Natural killer cell (primary cell): ENCODE measurements around the gene MORC1. TPM values are rescaled to one million over a fixed set of nuclear protein-coding genes. Genes with fewer than 3 reads are reported as not detected.

Experiments
- ATAC-seq, 3 donors: fragments of 150-1000 bp in 2 of 3; fragments of 200-7000 bp in 1 of 3; cut with Tn5 transposase; 1 replicate in 1 of 3; 2 replicates in 2 of 3; pipeline ENCODE4 v1.10.0; 2021; ENCODE audit warnings: mild to moderate bottlenecking in 2 of 3, moderate library complexity in 2 of 3
- DNase-seq, 2 donors: peaks; one replicate each; pipeline versions ENCODE4 v3.0.0 to v3.0.0-alpha.2; 2013 to 2021; ENCODE audit warnings: mixed read lengths in 1 of 2
- H3K27ac ChIP-seq: one replicate; pipeline ENCODE4 v1.5.1; 2013; ENCODE audit warnings: mild to moderate bottlenecking, low read length
- H3K27me3 ChIP-seq: one replicate; pipeline ENCODE4 v1.6.1; 2013; ENCODE audit warnings: low read length; ENCODE audit not compliant: control insufficient read depth, insufficient read depth
- H3K36me3 ChIP-seq: one replicate; pipeline ENCODE4 v1.6.1; 2013; ENCODE audit warnings: low read length; ENCODE audit not compliant: control insufficient read depth, insufficient read depth
- H3K4me1 ChIP-seq: one replicate; pipeline ENCODE4 v1.6.1; 2013; ENCODE audit warnings: low read length; ENCODE audit not compliant: control insufficient read depth, insufficient read depth
- H3K4me3 ChIP-seq: one replicate; pipeline ENCODE4 v1.5.1; 2013; ENCODE audit warnings: low read length
- H3K9me3 ChIP-seq: one replicate; pipeline ENCODE4 v1.6.1; 2013; ENCODE audit warnings: low read length; ENCODE audit not compliant: control insufficient read depth, insufficient read depth
- H3K27ac Mint-ChIP-seq, 2 donors: one replicate each; pipeline ENCODE4 v1.8.0; 2022; ENCODE audit warnings: mild to moderate bottlenecking in 2 of 2, mixed read lengths in 2 of 2, moderate library complexity in 1 of 2
- H3K27me3 Mint-ChIP-seq, 2 donors: one replicate each; pipeline ENCODE4 v1.8.0; 2022; ENCODE audit warnings: low read depth in 2 of 2, mixed read lengths in 2 of 2
- H3K36me3 Mint-ChIP-seq: one replicate; pipeline ENCODE4 v1.8.0; 2022; ENCODE audit warnings: mixed read lengths
- H3K4me1 Mint-ChIP-seq, 2 donors: one replicate each; pipeline ENCODE4 v1.8.0; 2022; ENCODE audit warnings: mixed read lengths in 2 of 2
- H3K4me3 Mint-ChIP-seq: one replicate; pipeline ENCODE4 v1.8.0; 2022; ENCODE audit warnings: mild to moderate bottlenecking, moderate library complexity, mixed read lengths
- H3K9me3 Mint-ChIP-seq, 2 donors: one replicate each; pipeline ENCODE4 v1.8.0; 2022; ENCODE audit warnings: mixed read lengths in 2 of 2
- WGBS: methylation state at CpG from one replicate; pipeline ENCODE4 v1.1.7; 2013; ENCODE audit warnings: missing lambda C conversion rate; ENCODE audit not compliant: insufficient coverage; 5-methylcytosine and 5-hydroxymethylcytosine counted together
- intact Hi-C: fragments of 100-400 bp; cut with micrococcal nuclease; formaldehyde crosslinking; loops from one replicate; pipeline ENCODE4 v1.14.2; 2022
- total RNA-seq, 4 donors: library from RNA; stranded (reverse); fragments of 120-200 nt in 1 of 4; gene quantifications; one replicate each; pipeline versions ENCODE4 v1.2.3 to v1.2.4, GENCODE V29; 2013 to 2022
- TF ChIP-seq, protein P1 (sequence below): fragments of 200-600 bp; IDR thresholded peaks from one replicate; pipeline ENCODE4 v1.8.0; 2022; ENCODE audit warnings: antibody characterized with exemption

The MORC1 gene
- total RNA-seq, 3 donors from 2014 or later (not counting 1 experiment from before 2014, with no cell fraction given): 0.12 TPM; not detected in 2

GRCh38 chr3:108970561-108970960, 147.4 kb downstream of the MORC1 start:
- Histone ChIP-seq H3K9me3 (no peaks in the 10 kb centered on the region), H3K27ac (no peak overlapping the region), H3K4me3 (no peak overlapping the region), H3K4me1 (no peaks in the 10 kb centered on the region), H3K36me3 (no peaks in the 10 kb centered on the region), H3K27me3 (no peaks in the 10 kb centered on the region)
- peaks cover 0 to 2% of the 10 kb centered on the region in 2 donors for H3K9me3 Mint-ChIP-seq
- intact Hi-C loops: no loop called here
- H3K4me1 Mint-ChIP-seq: no peaks in the 10 kb centered on the region
- no peaks in the 10 kb centered on the region for H3K36me3 Mint-ChIP-seq
- H3K4me3 Mint-ChIP-seq: no peak overlapping the region
- no peak for ATAC-seq
- TF ChIP-seq, protein P1, sequence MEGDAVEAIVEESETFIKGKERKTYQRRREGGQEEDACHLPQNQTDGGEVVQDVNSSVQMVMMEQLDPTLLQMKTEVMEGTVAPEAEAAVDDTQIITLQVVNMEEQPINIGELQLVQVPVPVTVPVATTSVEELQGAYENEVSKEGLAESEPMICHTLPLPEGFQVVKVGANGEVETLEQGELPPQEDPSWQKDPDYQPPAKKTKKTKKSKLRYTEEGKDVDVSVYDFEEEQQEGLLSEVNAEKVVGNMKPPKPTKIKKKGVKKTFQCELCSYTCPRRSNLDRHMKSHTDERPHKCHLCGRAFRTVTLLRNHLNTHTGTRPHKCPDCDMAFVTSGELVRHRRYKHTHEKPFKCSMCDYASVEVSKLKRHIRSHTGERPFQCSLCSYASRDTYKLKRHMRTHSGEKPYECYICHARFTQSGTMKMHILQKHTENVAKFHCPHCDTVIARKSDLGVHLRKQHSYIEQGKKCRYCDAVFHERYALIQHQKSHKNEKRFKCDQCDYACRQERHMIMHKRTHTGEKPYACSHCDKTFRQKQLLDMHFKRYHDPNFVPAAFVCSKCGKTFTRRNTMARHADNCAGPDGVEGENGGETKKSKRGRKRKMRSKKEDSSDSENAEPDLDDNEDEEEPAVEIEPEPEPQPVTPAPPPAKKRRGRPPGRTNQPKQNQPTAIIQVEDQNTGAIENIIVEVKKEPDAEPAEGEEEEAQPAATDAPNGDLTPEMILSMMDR: no peak
- DNase-seq: no peak
- 55% methylated on average over 3 of the region's 3 CpGs for WGBS
- peaks cover 0 to 5% of the 10 kb centered on the region in 2 donors for H3K27me3 Mint-ChIP-seq
- no peak overlapping the region for H3K27ac Mint-ChIP-seq

DNA sequence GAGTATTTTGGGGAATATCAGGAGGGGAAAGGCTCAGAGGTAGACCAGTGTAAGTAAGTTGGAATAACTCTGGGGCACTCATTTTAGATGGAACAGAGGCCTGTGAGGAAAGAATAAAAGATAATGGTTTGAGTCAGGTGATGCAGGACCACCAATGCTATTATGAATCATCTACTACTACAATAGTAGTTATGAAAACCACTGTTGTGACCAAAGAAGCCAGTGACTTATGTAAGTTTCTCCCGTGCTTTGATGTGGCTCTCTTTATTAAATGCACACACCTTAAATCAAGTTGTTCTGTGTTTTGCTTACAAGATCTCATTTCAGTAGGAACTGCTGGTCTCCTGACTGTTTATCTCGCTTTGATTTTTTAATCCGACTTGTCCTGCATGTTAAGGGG, 151.2 kb downstream of the MORC1 start:
- H3K4me1 Mint-ChIP-seq: no peaks in the 10 kb centered on the region
- Histone ChIP-seq H3K4me1 (no peaks in the 10 kb centered on the region), H3K27me3 (no peaks in the 10 kb centered on the region), H3K36me3 (no peaks in the 10 kb centered on the region), H3K9me3 (no peaks in the 10 kb centered on the region), H3K27ac (no peak overlapping the region), H3K4me3 (no peak overlapping the region)
- H3K9me3 Mint-ChIP-seq: no peaks in the 10 kb centered on the region
- H3K36me3 Mint-ChIP-seq: no peaks in the 10 kb centered on the region
- DNase-seq: no peak
- H3K4me3 Mint-ChIP-seq: no peak overlapping the region
- H3K27ac Mint-ChIP-seq: no peak overlapping the region
- TF ChIP-seq, protein P1: no peak
- no peak for ATAC-seq
- no peaks in the 10 kb centered on the region for H3K27me3 Mint-ChIP-seq
- intact Hi-C loops: no loop called here
- WGBS: 95% methylated on average over 3 of the region's 3 CpGs

GRCh38 chr3:108959017-108959416, 158.9 kb downstream of the MORC1 start:
- DNase-seq (no peak), ATAC-seq (no peak)
- H3K9me3 ChIP-seq: no peaks in the 10 kb centered on the region
- intact Hi-C loops: no loop called here
- TF ChIP-seq, protein P1: no peak
- H3K4me3 ChIP-seq: no peak overlapping the region
- WGBS: no CpG with 5 or more reads among the region's 1 CpG
- H3K27me3 ChIP-seq: no peaks in the 10 kb centered on the region
- Mint-ChIP-seq H3K4me3 (no peak overlapping the region), H3K36me3 (no peaks in the 10 kb centered on the region), H3K27me3 (peaks cover 0 to 9% of the 10 kb centered on the region in 2 donors), H3K27ac (no peak overlapping the region), H3K9me3 (no peaks in the 10 kb centered on the region), H3K4me1 (no peaks in the 10 kb centered on the region)
- no peak overlapping the region for H3K27ac ChIP-seq
- no peaks in the 10 kb centered on the region for H3K36me3 ChIP-seq
- H3K4me1 ChIP-seq: no peaks in the 10 kb centered on the region

- Mint-ChIP-seq H3K4me1 (no peaks in the 10 kb centered on the region), H3K27ac (no peak within 1 kb of the TSS), H3K4me3 (no peak within 1 kb of the TSS), H3K27me3 (peaks cover 4 to 7% of the 10 kb centered on the region in 2 donors), H3K9me3 (no peaks in the 10 kb centered on the region), H3K36me3 (no peaks in the 10 kb centered on the region)
- Histone ChIP-seq H3K9me3 (no peaks in the 10 kb centered on the region), H3K36me3 (no peaks in the 10 kb centered on the region), H3K27ac (no peak within 1 kb of the TSS), H3K27me3 (peaks cover 3% of the 10 kb centered on the region), H3K4me1 (no peaks in the 10 kb centered on the region), H3K4me3 (no peak within 1 kb of the TSS)
- 88% methylated on average over 1 of the region's 1 CpG for WGBS
- DNase-seq (no peak), ATAC-seq (no peak)
- TF ChIP-seq, protein P1: no peak
- intact Hi-C loops: no loop called here
Observed at GRCh38 chr3:108953700-108954099, 164.2 kb downstream of the MORC1 start, which contains the start of gene GUCA1C. TSS of gene GUCA1C (minus strand) at chr3:108953879. CDS start at chr3:108953762, 117 bp downstream.
